Islet of Langerhans (tissue), 1 donor: ENCODE data around the gene PDS5B.
A peak's percentile ranks its signal among the peaks of the same experiment; 100 is the strongest.

Experiments used
- FAIRE-seq: peaks from one replicate; lab custom pipeline; 2011; peaks lifted over from hg19 to GRCh38; lab: Jason Lieb, UNC

The PDS5B gene

DNA sequence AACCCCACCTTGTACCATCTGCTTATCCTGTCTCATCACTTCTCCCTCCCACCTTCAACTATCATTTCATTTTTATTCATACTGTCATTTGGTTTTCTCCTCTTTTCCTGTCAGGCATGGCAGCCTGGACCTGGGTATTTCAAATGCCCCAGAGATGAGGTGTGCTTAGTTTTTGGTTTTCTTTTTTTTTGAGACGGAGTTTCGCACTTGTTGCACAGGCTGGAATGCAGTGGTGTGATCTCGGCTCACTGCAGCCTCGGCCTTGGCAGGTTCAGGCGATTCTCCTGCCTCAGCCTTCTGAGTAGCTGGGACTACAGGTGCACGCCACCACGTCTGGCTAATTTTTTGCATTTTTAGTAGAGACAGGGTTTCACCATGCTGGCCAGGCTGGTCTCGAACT lies 5.8 kb downstream of the PDS5B start:
- FAIRE-seq: no peak

DNA sequence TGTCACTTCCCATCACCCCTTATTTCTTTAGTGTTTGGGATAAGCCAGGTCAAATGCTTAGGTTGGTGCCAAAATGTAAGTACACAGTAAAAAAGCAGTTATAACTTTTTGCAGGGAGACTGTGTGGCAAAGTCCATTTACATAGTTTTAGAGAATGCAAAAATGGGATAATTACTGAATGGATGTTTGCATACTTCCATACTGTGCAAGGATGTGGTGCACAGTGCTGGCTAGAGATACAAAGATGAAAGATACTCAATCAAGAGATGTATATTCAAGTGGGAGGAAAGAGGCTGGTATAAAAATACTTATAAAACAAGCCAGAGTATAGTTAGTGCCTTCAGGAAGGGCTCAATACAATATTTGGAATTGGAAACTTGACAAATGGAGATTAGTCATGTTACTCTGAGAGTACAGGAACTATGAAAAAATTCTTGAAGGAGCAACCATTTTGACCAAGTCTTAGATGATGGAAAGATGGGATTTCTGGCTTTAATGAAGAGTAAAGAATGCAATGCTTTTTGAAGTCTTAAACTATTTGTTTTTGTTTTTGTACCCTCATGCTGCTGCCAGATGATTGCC lies 8.0 kb downstream of the PDS5B start:
- FAIRE-seq: no peak

DNA sequence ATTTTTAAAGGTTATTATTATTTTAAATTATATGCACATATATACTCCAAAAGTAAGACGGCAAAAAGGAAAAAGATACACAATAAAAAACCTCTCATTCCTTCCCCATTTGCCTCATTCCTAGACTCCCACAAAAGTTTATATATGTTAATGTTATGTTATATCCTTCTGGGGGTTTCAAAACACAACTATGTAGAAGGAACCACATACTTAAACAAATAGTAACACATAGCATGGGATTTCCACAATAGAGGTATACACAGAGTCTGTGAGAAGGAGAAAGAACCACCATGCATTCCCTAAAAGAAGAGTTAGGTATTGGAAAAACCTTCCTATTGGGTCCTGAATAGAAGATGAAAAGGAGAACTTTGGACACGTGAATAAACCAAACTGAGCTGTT lies 9.1 kb downstream of the PDS5B start:
- no peak for FAIRE-seq

DNA sequence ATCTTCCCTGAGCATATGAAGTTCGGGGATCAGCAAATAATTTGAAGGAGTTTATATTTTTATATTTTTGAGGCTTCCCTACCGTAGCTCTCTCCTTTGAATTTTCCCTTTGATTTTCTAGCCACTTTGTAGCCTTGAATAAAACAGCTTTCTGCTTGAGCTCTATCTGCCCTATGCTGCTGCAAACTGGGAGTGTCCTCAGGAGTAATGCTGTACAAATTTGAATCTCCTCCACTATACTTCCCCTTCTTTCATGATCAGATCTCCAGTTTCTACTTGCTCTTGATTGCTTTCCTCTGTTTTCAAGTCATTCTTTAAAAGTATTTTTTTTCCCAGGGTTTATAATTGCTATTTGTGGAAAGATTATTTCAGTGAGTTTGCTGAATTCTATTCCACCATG lies 14.6 kb downstream of the PDS5B start:
- no peak for FAIRE-seq

DNA sequence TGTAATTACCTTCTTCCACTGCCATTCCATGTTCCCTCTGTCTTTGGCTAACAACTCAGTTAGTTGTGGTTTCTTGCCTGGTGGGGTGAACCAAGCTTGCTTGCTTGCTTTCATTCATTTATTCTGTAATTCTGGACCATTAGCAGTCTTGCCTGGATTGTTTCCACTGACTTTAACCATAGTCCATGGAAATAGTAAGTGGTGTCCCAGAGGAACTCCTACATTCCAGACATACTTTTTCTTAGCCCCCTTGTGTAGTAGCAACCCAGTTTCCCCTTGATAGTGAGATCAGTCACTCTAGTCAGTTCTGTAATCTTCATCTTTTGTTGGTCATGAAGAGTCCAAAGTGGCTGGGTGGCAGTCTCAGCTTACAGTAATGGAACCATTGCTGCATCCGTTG lies 23.2 kb downstream of the PDS5B start:
- no peak for FAIRE-seq

DNA sequence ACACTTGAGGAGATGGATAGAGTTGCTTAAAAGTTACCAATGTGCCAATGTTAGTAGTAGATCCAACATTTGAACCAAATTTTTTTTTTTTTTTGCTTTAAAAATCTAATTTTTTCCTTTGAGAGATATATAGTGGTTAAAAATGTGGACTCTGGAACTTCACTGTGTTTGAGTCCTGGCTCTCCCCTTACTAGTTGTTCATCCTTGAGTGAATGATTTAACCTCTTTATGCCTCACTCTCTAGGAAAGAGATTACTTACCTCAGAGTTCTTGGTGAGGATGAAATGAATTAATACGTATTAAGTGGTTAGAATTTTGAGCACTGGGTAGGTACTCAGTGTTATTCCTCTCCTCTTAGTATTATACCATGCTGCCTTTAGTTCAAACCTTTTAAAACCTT lies 24.3 kb downstream of the PDS5B start:
- no peak for FAIRE-seq

DNA sequence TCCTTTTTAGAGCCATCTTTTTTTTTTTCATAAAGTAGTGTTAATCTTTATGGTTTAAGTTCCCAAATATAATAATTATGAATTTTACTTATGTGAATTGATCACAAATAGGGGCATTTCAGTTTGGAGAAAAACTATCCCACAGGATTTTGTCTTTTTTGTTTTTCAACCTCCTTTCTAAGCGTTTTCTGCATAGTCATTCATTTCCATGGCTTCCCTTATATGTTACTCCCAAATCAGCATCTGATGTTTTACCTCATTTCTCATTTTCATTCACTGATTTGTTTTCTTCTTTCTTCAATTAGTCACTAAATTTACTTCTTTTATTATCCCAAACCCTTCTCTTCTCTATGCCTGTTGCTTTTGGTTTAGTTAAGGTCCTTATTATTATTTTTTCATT lies 24.7 kb downstream of the PDS5B start:
- no peak for FAIRE-seq

DNA sequence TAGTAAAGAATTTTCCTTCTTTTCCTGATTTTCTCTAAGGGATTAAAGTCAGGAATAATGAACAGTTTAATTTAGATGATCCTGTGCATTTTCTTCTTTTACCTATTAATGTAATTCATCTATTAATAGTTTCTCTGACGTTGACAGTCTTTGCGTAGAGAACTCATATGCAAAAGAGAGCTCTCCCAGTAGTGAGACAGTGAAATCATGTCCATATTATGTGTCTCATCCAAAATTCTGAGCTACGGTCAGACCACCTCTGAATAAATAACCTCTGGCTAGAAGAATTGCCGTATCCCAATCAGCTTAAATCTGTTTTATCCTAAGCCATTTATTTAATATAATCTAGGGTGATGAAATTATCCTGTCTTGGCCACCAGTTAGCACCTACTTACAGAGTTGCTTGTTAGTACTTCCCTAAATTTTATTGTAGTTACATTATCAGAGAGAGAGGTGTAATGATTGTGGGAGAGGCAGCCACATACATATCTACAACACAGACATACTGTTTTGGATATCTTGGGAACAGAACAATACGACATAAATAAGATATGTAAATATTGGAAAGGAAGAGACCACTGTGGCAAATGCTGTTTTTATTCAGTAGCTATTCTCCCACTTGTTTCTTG lies 30.7 kb downstream of the PDS5B start:
- no peak for FAIRE-seq

DNA sequence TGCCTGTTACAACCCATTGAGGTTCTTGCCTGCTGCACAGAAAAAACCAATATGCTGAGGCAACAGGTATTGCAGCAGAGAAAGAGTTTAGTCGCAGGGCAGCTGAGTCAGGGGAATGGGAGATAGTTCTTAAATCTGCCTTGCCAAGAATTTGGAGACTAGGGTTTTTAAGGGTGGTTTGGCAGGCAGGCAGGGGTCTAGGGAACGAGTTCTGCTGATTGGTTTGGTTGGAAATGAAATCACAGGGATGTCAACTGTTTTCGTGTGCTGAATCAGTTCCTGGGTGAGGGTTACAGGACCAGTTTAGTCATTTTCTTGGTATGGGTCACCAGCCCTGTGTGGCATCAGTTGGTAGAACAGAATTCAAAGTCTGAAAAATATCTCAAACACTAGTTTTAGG lies 36.6 kb downstream of the PDS5B start:
- no peak for FAIRE-seq

DNA sequence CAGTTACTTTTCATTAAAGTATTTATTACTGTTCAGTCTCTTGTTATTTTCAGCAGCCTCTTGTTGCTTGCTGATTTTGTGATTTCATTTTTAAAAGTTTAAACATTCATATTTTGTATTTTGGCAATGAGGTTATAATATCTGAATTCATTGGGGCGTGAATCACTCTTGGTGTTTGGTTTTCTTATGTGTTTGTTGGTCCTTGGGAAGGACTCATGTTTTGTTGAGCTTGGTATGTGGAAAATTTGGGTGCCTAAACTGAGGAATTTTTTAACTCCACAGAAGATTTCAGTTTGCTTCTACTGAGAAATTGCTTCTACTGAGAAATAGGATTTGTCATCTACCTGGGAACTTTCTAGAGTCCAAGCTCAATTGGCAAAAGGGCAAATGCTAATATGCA lies 38.2 kb downstream of the PDS5B start:
- FAIRE-seq: no peak

DNA sequence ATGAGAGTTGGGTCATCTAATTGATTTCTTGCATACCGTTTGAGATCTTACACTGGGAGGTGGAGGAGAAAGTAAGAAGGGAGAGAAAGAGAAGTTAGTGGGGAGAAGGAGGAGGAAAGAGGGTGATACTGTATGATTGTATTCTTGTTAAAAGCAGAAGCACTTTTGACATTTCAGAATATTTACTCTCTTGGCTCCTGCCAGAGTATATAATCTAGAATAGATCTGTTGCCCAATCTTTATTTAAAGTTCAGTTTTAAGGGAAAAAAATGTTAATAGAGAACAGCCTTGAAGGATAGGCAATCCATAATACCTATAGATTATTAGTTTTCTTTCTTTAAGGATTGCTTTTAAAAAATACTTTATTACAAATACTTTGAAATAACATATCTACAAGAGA lies 41.5 kb downstream of the PDS5B start:
- no peak for FAIRE-seq

DNA sequence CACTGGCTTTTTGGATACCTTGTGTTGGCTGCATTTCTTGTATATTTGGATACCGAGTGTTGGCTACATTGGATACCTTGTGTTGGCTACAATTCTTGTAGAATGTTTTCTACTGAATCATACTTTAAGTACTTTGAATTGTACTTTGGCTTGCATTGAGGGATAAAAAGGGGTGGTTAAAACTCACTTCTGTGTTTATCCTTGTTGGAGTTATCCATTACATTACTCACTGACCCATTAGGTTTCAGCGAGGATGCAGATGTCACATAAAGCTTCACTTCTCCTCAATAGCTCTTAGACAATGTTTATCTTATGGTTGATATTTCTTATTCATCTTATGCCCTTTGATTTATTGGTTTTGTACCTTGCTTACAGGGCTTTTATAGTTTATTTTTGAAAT lies 43.1 kb downstream of the PDS5B start:
- FAIRE-seq: no peak

DNA sequence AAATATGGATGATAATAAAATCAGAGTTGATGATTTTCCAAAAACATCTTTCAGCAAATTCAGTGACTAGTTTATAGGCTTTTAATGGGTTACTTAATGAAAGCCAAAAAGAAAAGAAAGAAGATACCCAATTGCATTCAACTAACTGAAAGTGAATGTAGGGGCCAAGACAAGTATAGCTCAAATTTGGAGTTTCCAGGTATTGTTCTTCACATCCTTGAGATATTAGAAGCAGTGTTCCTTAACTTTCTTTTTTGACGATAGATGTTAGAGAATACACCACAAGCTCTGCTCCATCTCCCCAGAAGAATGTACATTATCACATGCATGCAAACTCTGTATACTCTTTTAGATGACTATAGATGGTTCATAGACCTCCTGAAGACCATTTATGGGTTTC lies 43.6 kb downstream of the PDS5B start:
- no peak for FAIRE-seq

DNA sequence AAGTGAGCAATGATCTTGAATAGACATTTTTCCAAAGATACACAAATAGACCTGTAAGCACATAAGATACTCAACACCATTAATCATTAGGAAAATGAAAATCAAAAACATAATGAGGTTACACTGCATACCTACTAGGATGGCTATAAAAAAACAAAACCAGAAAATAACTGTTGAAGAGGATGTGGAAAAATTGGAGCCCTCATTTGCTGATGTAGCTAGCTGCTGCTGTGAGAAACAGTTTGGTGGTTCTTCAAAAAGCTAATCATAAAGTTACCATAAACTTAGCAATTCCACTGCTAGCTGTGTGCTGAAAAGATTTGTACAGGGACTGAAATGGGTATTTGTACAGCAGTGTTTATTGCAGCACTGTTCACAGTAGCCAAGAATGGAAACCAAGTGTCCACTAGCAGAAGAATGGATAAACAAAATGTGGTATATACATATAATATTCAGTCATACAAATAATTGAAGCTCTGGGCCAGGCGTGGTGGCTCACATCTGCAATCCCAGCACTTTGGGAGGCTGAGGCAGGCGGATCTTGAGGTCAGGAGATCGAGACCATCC lies 46.2 kb downstream of the PDS5B start:
- FAIRE-seq: no peak

DNA sequence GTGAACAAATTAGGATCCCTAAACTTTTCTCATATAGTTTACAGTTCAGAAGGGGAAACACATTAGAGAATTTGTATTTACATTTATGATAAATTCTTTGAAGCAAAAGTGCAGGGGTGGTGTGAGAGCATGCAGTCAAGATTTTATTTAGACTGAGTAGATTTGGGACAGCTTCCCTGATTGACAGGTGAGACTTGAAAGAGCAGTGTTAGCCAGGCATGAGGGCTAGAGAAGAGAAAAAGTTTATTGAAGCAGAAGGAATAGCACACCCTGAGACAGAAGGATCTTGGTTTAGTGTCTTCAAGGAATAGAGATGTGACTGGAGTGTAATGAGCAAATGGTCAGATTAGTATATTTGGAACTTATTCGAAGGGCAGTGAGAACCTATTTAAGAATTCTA lies 50.5 kb downstream of the PDS5B start:
- no peak for FAIRE-seq

DNA sequence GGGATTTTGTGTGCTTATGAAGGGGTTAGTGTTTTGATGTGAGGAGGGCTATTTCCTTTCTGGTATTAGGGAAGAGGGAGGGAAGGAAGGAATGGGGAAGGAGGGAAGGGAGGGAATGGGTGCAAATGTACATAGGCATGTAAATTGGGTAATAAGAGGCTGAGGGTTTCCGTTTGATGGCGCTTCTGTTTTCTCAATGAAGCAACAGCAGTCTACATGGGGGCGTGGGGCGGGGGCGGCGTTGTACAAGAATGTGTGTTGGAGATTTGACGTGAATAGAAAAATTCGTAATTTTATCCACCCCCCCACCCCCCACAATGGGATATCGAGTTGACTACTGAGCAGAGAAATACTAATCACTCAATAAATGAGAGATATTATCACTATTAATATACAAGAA lies 52.5 kb downstream of the PDS5B start:
- no peak for FAIRE-seq

DNA sequence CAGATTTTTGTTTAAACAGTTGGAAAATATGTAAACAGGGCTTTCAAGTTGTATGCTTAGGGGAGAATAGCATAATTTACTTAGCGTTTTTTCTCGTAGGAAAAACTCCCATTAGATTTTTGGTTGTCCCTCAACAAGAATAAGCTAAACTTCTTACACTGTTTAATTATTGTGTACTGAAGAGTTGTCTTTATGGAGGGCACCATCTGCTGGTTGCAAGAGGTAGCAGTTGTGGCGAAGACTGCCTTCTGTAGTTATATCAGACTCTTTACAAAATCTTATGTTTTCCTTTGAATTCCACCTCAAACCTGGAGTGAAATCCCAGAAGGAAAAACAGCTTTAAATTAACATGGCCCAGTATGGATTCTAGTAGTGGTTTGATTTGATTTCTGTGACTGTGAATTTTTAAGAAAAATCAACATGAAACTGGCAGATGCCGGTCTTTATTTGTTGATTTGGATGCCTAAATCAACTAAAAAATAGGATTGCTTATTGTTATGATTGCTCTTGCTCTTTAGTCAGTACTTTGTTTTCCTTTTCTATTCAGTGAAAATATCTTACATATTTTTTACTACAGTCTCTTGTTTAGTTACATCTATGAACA lies 53.4 kb downstream of the PDS5B start:
- peak; percentile 93 for FAIRE-seq

DNA sequence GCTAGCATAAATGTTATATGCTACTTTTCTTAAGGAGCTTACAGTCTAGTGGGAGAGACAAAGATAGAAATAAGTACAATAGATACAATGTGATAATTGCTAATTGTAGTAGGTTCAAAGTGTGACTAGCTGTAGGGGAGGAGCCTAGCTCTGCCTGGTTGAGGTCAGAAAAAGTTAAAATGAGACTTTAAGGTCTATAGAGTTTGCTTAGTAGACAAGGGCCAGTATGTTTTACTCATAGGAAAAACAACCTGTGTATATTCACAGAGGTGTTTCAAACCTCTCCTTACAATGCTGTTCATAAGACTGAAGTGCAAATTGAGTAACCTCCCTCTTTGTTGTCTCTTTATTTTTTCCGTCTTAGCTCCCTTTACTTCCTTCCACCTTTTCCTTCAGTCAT lies 56.1 kb downstream of the PDS5B start:
- no peak for FAIRE-seq

DNA sequence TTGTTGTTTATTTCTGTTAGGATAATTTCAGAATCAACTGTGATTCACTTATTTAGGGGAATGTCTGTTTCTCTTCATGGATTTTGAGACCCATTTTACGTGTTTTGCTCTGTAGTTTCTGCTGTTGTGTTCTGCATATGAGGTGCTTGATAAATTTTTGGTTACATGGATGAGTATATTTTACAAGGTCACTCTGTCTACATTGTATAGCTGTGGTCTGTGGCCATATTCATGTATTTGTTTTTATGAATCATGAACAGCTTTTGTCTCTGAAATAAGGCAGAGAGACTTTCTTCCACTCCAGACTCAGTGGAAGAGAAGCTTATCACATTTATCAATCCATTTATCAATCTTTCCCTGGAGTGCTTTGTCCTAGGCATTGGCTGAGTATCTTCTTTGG lies 56.6 kb downstream of the PDS5B start:
- FAIRE-seq: no peak

DNA sequence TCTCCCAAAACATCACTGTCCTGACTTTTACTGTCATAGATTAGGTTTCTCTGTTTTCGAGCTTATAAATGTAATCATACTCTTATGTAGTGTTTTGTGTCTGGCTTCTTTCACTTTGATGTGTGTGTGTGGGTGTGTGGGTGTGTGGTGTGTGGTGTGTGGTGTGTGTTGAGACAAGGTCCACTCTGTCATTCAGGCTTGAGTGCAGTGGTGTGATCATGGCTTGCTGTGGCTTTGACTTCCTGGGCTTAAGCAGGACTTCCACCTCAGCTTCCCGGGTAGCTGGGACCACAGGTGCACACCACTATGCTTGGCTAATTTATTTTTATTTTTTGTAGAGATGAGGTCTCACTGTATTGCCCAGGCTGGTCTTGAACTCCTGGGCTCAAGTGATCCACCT lies 59.6 kb downstream of the PDS5B start:
- no peak for FAIRE-seq

DNA sequence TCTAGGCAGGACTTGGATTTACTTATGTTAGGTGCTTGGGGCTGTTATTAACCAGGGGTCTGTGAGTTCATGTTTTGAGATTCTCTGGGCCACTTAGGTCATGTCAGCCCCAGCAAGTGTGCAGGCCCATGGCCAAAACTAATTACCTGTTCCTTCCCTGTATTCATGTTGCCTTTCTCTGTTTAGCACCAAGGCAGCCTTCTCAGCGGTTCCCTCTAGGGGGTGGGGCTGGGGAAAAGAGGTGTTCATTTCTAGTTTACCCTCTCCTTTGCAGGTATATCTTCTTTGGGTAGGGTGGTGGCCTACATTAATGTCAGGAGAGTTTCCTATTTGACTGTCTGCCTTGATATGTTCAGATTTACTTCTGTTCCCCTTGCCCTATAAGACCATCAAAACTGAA lies 61.7 kb downstream of the PDS5B start:
- FAIRE-seq: no peak

DNA sequence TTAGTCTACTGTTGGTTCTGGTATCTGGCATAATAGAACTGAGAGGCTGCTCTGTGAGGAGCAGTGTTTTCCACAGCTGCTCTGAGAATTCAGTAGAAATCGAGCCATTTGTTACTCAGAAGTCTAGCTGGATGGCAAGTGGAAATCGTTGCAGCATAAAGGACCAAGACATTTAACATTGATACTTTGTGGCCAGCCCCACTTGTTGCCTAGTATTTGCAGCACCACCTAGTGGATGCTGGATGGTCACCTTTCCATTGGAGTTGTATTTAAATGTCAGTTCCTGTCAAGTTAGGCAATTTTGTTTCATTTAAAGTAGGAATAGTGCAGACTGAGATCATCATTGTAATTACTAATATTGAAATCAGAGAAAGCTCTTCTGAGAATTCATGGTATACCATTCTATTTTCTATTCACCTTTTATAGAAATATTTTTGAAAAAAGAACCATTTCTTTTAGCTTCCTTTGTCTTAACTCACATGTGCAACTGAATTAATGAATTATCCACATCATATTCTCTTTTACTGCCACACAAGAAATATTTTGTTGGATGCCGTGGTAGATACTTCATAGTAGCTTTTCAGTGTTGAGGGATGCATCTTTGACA lies 64.6 kb downstream of the PDS5B start:
- FAIRE-seq: peak; percentile 78

DNA sequence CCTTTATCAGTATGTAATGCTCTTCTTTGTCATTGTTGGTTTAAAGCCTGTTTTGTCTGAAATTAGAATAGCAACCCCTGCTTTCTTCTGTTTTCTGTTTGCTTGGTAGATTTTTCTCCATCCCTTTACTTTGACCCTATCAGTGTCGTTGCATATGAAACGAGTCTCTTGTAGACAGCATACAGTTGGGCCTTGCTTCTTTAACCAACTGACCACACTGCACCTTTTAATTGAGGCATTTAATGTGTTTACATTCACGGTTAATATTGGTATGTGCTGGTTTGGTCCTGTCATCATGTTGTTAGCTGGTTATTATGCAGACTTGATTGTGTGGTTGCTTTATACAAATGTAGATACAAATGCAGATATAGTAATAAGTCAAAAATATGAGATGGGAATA lies 71.1 kb downstream of the PDS5B start:
- FAIRE-seq: no peak

DNA sequence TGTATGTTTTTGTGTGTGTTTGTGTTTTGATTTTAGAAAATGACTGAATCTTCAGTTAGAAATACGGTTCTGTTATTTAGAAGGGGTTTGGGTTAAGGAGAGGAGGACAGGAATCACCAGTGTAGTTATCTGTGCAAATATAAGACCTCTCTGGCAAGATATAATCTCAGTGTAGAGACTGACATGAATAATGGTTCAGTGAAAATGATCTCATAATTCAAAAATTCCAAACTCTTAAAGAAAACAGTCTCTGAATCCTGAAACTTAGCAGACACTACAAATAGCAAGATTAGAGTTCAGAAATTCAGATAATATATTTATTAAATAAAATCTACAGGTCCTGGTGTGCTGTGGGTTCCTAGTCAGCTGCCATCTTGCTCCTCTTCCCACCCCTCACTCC lies 73.5 kb downstream of the PDS5B start:
- FAIRE-seq: no peak
